ENCODE measurements around the gene ANGPTL4. TPM values are rescaled to one million over a fixed set of nuclear protein-coding genes. Genes with fewer than 3 reads are reported as not detected.

The ANGPTL4 gene
- total and polyA plus RNA-seq, 2 experiments from 2014 or later: 1.9 to 2.2 TPM

DNA sequence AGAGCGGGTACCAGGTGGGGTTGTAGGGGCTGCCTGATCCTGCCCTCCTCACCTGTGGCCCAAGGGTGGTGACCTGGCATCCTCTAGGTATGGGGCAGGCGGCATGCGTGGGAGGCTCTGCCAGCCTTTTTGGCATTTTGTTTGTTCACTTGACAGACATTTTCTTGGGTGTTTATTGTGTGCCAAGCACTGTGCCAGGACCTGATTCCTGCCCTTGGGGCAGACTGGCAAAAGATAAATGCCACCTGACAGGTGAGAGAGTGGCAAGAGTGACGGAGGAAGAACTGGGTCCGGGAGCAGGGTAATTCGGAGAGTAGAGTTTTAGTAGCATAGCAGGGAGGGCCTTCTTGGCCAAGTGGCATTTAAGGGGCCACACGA is 32.2 kb downstream of the ANGPTL4 start:
- Mint-ChIP-seq H3K4me3 (no peak overlapping the region; the same call in 2 of the 3 replicates), H3K27ac (no peak overlapping the region), H3K9me3 (no peaks in the 10 kb centered on the region), H3K36me3 (ENCODE audit: low read depth) (peaks cover 10% of the 10 kb centered on the region; the same call in 2 of the 3 replicates), H3K4me1 (peaks cover 14% of the 10 kb centered on the region), H3K27me3 (ENCODE audit: insufficient read depth, low read depth, poor library complexity) (peaks cover 6% of the 10 kb centered on the region)
- Histone ChIP-seq H3K4me2 (no peak overlapping the region), H3K27me3 (ENCODE audit: insufficient read depth) (no peaks in the 10 kb centered on the region), H4K20me1 (replicated peaks; ENCODE audit: insufficient read depth) (peaks cover 15% of the 10 kb centered on the region), H3K9me2 (ENCODE audit: insufficient read depth) (no peaks in the 10 kb centered on the region), H3K27ac (ENCODE audit: low read depth) (no peak overlapping the region), H3K4me1 (ENCODE audit: insufficient read depth) (peaks cover 8% of the 10 kb centered on the region; the same call in 1 of the 2 replicates), H3F3A (replicated peaks; ENCODE audit: low read depth) (peaks cover 6% of the 10 kb centered on the region; the same call in 1 of the 2 replicates), H3K79me2 (replicated peaks; ENCODE audit: insufficient read depth) (peaks cover 74% of the 10 kb centered on the region), H3K36me3 (ENCODE audit: insufficient read depth) (no peaks in the 10 kb centered on the region), H2AFZ (no peak overlapping the region), H3K4me3 (no peak overlapping the region)
- DNase-seq (ENCODE audit: low spot score): no peak
- TF ChIP-seq EZH2phosphoT487 (IDR thresholded peaks at IDR 0.05; ENCODE audit: unreplicated experiment): no peak
- no peak for TF ChIP-seq CREB1 (CRISPR knock-in tag; IDR thresholded peaks at IDR 0.05; ENCODE audit: low read depth)
- no peak for TF ChIP-seq ZNF114 (CRISPR knock-in tag; IDR thresholded peaks at IDR 0.05)
- no peak for TF ChIP-seq JUNB (IDR thresholded peaks at IDR 0.05; ENCODE audit: unreplicated experiment)
- TF ChIP-seq REST (IDR thresholded peaks at IDR 0.05; ENCODE audit: unreplicated experiment): no peak
- no peak for TF ChIP-seq STAT1 (IDR thresholded peaks at IDR 0.05; ENCODE audit: unreplicated experiment)
- TF ChIP-seq NANOG (IDR thresholded peaks at IDR 0.05; ENCODE audit: borderline replicate concordance): no peak
- no peak for TF ChIP-seq POLR2AphosphoS5 (IDR thresholded peaks at IDR 0.05; ENCODE audit: low read depth)
- no peak for TF ChIP-seq EZH2 (IDR thresholded peaks at IDR 0.05; ENCODE audit: low read depth, unreplicated experiment)
- TF ChIP-seq, protein P1, sequence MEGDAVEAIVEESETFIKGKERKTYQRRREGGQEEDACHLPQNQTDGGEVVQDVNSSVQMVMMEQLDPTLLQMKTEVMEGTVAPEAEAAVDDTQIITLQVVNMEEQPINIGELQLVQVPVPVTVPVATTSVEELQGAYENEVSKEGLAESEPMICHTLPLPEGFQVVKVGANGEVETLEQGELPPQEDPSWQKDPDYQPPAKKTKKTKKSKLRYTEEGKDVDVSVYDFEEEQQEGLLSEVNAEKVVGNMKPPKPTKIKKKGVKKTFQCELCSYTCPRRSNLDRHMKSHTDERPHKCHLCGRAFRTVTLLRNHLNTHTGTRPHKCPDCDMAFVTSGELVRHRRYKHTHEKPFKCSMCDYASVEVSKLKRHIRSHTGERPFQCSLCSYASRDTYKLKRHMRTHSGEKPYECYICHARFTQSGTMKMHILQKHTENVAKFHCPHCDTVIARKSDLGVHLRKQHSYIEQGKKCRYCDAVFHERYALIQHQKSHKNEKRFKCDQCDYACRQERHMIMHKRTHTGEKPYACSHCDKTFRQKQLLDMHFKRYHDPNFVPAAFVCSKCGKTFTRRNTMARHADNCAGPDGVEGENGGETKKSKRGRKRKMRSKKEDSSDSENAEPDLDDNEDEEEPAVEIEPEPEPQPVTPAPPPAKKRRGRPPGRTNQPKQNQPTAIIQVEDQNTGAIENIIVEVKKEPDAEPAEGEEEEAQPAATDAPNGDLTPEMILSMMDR (conservative IDR thresholded peaks at IDR 0.05; ENCODE audit: low read depth in 2 of 2): no peak
- TF ChIP-seq, protein P2, sequence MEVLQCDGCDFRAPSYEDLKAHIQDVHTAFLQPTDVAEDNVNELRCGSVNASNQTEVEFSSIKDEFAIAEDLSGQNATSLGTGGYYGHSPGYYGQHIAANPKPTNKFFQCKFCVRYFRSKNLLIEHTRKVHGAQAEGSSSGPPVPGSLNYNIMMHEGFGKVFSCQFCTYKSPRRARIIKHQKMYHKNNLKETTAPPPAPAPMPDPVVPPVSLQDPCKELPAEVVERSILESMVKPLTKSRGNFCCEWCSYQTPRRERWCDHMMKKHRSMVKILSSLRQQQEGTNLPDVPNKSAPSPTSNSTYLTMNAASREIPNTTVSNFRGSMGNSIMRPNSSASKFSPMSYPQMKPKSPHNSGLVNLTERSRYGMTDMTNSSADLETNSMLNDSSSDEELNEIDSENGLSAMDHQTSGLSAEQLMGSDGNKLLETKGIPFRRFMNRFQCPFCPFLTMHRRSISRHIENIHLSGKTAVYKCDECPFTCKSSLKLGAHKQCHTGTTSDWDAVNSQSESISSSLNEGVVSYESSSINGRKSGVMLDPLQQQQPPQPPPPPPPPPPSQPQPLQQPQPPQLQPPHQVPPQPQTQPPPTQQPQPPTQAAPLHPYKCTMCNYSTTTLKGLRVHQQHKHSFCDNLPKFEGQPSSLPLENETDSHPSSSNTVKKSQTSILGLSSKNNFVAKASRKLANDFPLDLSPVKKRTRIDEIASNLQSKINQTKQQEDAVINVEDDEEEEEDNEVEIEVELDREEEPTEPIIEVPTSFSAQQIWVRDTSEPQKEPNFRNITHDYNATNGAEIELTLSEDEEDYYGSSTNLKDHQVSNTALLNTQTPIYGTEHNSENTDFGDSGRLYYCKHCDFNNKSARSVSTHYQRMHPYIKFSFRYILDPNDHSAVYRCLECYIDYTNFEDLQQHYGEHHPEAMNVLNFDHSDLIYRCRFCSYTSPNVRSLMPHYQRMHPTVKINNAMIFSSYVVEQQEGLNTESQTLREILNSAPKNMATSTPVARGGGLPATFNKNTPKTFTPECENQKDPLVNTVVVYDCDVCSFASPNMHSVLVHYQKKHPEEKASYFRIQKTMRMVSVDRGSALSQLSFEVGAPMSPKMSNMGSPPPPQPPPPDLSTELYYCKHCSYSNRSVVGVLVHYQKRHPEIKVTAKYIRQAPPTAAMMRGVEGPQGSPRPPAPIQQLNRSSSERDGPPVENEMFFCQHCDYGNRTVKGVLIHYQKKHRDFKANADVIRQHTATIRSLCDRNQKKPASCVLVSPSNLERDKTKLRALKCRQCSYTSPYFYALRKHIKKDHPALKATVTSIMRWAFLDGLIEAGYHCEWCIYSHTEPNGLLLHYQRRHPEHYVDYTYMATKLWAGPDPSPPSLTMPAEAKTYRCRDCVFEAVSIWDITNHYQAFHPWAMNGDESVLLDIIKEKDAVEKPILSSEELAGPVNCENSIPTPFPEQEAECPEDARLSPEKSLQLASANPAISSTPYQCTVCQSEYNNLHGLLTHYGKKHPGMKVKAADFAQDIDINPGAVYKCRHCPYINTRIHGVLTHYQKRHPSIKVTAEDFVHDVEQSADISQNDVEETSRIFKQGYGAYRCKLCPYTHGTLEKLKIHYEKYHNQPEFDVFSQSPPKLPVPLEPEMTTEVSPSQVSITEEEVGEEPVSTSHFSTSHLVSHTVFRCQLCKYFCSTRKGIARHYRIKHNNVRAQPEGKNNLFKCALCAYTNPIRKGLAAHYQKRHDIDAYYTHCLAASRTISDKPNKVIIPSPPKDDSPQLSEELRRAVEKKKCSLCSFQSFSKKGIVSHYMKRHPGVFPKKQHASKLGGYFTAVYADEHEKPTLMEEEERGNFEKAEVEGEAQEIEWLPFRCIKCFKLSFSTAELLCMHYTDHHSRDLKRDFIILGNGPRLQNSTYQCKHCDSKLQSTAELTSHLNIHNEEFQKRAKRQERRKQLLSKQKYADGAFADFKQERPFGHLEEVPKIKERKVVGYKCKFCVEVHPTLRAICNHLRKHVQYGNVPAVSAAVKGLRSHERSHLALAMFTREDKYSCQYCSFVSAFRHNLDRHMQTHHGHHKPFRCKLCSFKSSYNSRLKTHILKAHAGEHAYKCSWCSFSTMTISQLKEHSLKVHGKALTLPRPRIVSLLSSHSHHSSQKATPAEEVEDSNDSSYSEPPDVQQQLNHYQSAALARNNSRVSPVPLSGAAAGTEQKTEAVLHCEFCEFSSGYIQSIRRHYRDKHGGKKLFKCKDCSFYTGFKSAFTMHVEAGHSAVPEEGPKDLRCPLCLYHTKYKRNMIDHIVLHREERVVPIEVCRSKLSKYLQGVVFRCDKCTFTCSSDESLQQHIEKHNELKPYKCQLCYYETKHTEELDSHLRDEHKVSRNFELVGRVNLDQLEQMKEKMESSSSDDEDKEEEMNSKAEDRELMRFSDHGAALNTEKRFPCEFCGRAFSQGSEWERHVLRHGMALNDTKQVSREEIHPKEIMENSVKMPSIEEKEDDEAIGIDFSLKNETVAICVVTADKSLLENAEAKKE (CRISPR knock-in tag; IDR thresholded peaks at IDR 0.05): no peak
- TF ChIP-seq ETS1 (IDR thresholded peaks at IDR 0.05): no peak
- TF ChIP-seq ZNF331 (CRISPR knock-in tag; IDR thresholded peaks at IDR 0.05; ENCODE audit: low read depth): no peak
- ATAC-seq: no peak

All from GM23338 (cell line).